HL-60 (cell line): ENCODE results near the gene CLEC11A.
"Not testable (repeated sequence)": the region's sequence is repeated elsewhere in the genome, so short reads cannot be mapped to it uniquely, and the experiment has no call there.

Experiments used
- DNase-seq, 2 experiments: peaks; one replicate each; pipeline ENCODE4 v3.0.0-alpha.2; 2010 to 2020; ENCODE audit warnings: low read depth in 1 of 2, low spot score in 1 of 2
- H3K27ac ChIP-seq: fragments of 250-450 bp; sonication (Bioruptor Pico); replicated peaks from 2 replicates; pipeline ENCODE4 v1.5.1; 2020; ENCODE audit warnings: mild to moderate bottlenecking, moderate library complexity
- H3K27me3 ChIP-seq: fragments of 250-450 bp; sonication (Bioruptor Pico); 2 replicates; pipeline ENCODE4 v1.5.1; 2021; ENCODE audit warnings: mild to moderate bottlenecking, moderate library complexity; ENCODE audit not compliant: insufficient read depth, poor library complexity, severe bottlenecking
- H3K4me3 ChIP-seq: replicated peaks from 2 replicates; pipeline ENCODE4 v1.5.1; 2011; ENCODE audit warnings: mild to moderate bottlenecking, control low read depth, low read length; ENCODE audit not compliant: insufficient read depth
- CTCF ChIP-seq: IDR thresholded peaks from one replicate; pipeline ENCODE4 v1.5.1; 2011; ENCODE audit warnings: low read length, control low read depth, inconsistent platforms; ENCODE audit not compliant: insufficient read depth
- GABPA ChIP-seq: IDR thresholded peaks from 2 replicates; pipeline ENCODE4 v1.6.1; 2012; ENCODE audit warnings: low read depth
- POLR2AphosphoS5 ChIP-seq: IDR thresholded peaks from 2 replicates; pipeline ENCODE4 v1.6.1; 2012; ENCODE audit warnings: low read depth
- REST ChIP-seq: IDR thresholded peaks from 2 replicates; pipeline ENCODE4 v1.6.1; 2012; ENCODE audit warnings: low read depth; ENCODE audit not compliant: insufficient replicate concordance
- SPI1 ChIP-seq: IDR thresholded peaks from 2 replicates; pipeline ENCODE4 v1.6.1; 2012; ENCODE audit warnings: low read depth, mild to moderate bottlenecking, borderline replicate concordance

The CLEC11A gene

GRCh38 chr19:50741179-50741933 lies 18.2 kb downstream of the CLEC11A start:
- TF ChIP-seq REST: no peak
- TF ChIP-seq GABPA: no peak
- no peak for TF ChIP-seq POLR2AphosphoS5
- TF ChIP-seq CTCF: no peak
- TF ChIP-seq SPI1: no peak
- no peak overlapping the region for H3K4me3 ChIP-seq
- no peak for DNase-seq
- no peak overlapping the region for H3K27ac ChIP-seq
- peaks cover 4% of the 10 kb centered on the region for H3K27me3 ChIP-seq

GRCh38 chr19:50743537-50743936 lies 20.4 kb downstream of the CLEC11A start:
- DNase-seq: no peak
- H3K27ac ChIP-seq: no peak overlapping the region
- H3K27me3 ChIP-seq: no peaks in the 10 kb centered on the region
- no peak for TF ChIP-seq POLR2AphosphoS5
- no peak for TF ChIP-seq CTCF
- no peak for TF ChIP-seq GABPA
- TF ChIP-seq REST: no peak
- no peak for TF ChIP-seq SPI1
- H3K4me3 ChIP-seq: no peak overlapping the region

GRCh38 chr19:50745221-50745620 lies 22.1 kb downstream of the CLEC11A start:
- Histone ChIP-seq H3K27ac (no peak overlapping the region), H3K4me3 (no peak overlapping the region), H3K27me3 (no peaks in the 10 kb centered on the region)
- DNase-seq: no peak
- TF ChIP-seq REST: no peak
- TF ChIP-seq SPI1: no peak
- no peak for TF ChIP-seq CTCF
- TF ChIP-seq POLR2AphosphoS5: no peak
- no peak for TF ChIP-seq GABPA

- not testable (repeated sequence) for H3K27me3 ChIP-seq, DNase-seq, H3K27ac ChIP-seq, H3K4me3 ChIP-seq
These were observed 24.0 kb downstream of the CLEC11A start for GRCh38 chr19:50747141-50747540.
